Psoas muscle (tissue), 8 donors: ENCODE measurements around the gene MRPL32. TPM values are rescaled to one million over a fixed set of nuclear protein-coding genes. Genes with fewer than 3 reads are reported as not detected.

Source experiments
- ATAC-seq, 4 donors: fragments of 200-7000 bp; cut with Tn5 transposase; one replicate each; pipeline ENCODE4 v1.9.1; 2020; ENCODE audit warnings: moderate library complexity in 3 of 4, mild to moderate bottlenecking in 2 of 4
- DNase-seq, 2 donors: peaks; one replicate each; pipeline ENCODE4 v3.0.0-alpha.2; 2020
- H3K27ac ChIP-seq: fragments of 200-600 bp; one replicate; pipeline ENCODE4 v1.8.0; 2022
- H3K27me3 ChIP-seq, 3 donors: fragments of 200-600 bp in 1 of 3; one replicate each; pipeline versions ENCODE4 v1.6.1 to v1.8.0; 2013 to 2022; ENCODE audit warnings: low read length in 2 of 3, mild to moderate bottlenecking in 2 of 3, moderate library complexity in 1 of 3; ENCODE audit not compliant: insufficient read depth in 3 of 3
- H3K36me3 ChIP-seq, 2 donors: fragments of 200-600 bp in 1 of 2; one replicate each; pipeline versions ENCODE4 v1.6.1 to v1.8.0; 2013 to 2022; ENCODE audit warnings: low read depth in 1 of 2, mild to moderate bottlenecking in 1 of 2, moderate library complexity in 1 of 2; ENCODE audit not compliant: insufficient read depth in 1 of 2
- H3K4me1 ChIP-seq: fragments of 200-600 bp; one replicate; pipeline ENCODE4 v1.8.0; 2022
- H3K4me3 ChIP-seq: fragments of 200-600 bp; one replicate; pipeline ENCODE4 v1.8.0; 2022; ENCODE audit warnings: mild to moderate bottlenecking
- H3K9me3 ChIP-seq: fragments of 200-600 bp; one replicate; pipeline ENCODE4 v1.8.0; 2022
- WGBS, 3 donors: extraction: QIAGEN DNeasy Blood & Tissue Kit; methylation state at CpG; one replicate each; pipeline versions ENCODE4 v1.1.6 to v1.1.7; 2013; 5-methylcytosine and 5-hydroxymethylcytosine counted together
- intact Hi-C, 2 donors: fragments of 100-400 bp; cut with DNase I; formaldehyde crosslinking; loops; one replicate each; pipeline versions ENCODE4 v1.11.0 to v1.14.2; 2022
- polyA plus RNA-seq, 3 donors: library from polyadenylated mRNA; stranded (reverse); fragments of 200-250 nt; gene quantifications; one replicate each; pipeline ENCODE4 v1.2.3, GENCODE V29; 2013
- total RNA-seq, 4 donors: library from RNA; stranded (reverse); fragmentation: NEBNext Ultra II Directional in 2 of 4; extraction: Animal tissue kit (Norgen Biotek cat#: 25700) in 2 of 4; gene quantifications; one replicate each; pipeline versions ENCODE4 v1.2.1 to v1.2.4, GENCODE V29; 2021 to 2023
- TF ChIP-seq, protein P1 (sequence below): fragments of 200-600 bp; IDR thresholded peaks from one replicate; pipeline ENCODE4 v1.8.0; 2022; ENCODE audit warnings: antibody characterized with exemption
- donor health status: healthy with polysubstance abuse.
- donor health status: DM: no; HTN: no; CAD: no; lungs with moderate emphysema.
- donor health status: Bipolar disorder and iron deficiency.
- donor health status: healthy.
- donor health status: DM: yes; HTN: yes; CAD: no.
- donor health status: DM: no; HTN: no; CAD: no.
- donor health status: DM: no; HTN: no; CAD: no.
- donor health status: DM: yes; HTN: yes; CAD: no.

The MRPL32 gene
- total and polyA plus RNA-seq, 7 donors, result 34.3 to 133 (median 51.7) TPM

DNA sequence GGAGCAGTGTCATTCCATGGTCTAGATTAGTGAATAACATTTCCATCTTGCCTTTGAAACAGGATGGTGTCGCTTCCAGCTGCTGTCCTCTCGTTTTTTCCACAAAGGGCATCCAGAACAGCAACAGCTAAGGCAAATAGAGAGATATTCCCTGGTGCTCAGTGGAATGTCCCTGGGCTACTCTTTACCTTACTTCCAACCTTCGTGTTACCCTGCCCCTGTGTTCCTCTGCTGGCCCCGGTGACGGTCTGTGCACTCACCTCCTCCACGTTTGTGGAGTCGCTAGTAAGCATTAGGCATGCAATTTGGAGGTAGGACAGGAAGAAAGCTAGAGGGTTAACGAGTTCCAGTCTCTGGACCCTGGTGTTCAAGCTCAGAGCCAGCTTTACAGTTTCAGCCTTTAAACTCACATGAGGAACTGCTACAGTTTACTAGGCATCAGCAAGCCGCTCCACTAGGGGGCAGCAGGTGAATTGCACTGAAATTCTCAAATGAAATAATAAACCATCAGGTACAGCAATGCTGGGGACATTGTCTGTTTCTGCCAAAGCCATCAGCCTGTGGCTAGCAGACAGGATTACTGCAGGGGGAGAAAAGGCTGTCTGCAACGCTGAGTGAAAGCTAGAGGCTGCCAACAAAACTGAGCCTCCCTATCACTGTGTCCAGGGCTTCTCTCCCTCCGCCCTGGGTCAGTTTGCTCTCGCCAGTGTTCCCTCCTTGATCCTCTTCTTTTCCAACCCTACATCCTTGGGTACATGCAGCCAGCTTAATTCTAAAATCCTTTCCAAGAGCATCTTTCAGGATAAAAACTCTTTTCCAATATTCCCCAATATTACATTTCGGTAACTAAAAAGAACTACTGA, 9.0 kb downstream of the MRPL32 start:
- ATAC-seq (peak; percentile 51 to 81 (median 60)), DNase-seq (peak; percentile 74 to 79)
- Histone ChIP-seq H3K27ac (no peak overlapping the region), H3K9me3 (no peaks in the 10 kb centered on the region), H3K36me3 (peaks cover 4 to 45% of the 10 kb centered on the region in 2 donors), H3K27me3 (no peaks in the 10 kb centered on the region), H3K4me1 (no peaks in the 10 kb centered on the region), H3K4me3 (no peak overlapping the region)
- intact Hi-C loops, result loop anchor here (2.0 to 10.0 kb wide), 5 partner anchors 320 to 894 kb away; no protein-coding TSS in a partner anchor
- 54 to 59% (median 55%) methylated on average over 13 of the region's 13 CpGs for WGBS, 3 donors
- TF ChIP-seq, protein P1, sequence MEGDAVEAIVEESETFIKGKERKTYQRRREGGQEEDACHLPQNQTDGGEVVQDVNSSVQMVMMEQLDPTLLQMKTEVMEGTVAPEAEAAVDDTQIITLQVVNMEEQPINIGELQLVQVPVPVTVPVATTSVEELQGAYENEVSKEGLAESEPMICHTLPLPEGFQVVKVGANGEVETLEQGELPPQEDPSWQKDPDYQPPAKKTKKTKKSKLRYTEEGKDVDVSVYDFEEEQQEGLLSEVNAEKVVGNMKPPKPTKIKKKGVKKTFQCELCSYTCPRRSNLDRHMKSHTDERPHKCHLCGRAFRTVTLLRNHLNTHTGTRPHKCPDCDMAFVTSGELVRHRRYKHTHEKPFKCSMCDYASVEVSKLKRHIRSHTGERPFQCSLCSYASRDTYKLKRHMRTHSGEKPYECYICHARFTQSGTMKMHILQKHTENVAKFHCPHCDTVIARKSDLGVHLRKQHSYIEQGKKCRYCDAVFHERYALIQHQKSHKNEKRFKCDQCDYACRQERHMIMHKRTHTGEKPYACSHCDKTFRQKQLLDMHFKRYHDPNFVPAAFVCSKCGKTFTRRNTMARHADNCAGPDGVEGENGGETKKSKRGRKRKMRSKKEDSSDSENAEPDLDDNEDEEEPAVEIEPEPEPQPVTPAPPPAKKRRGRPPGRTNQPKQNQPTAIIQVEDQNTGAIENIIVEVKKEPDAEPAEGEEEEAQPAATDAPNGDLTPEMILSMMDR, result peak; percentile 78

DNA sequence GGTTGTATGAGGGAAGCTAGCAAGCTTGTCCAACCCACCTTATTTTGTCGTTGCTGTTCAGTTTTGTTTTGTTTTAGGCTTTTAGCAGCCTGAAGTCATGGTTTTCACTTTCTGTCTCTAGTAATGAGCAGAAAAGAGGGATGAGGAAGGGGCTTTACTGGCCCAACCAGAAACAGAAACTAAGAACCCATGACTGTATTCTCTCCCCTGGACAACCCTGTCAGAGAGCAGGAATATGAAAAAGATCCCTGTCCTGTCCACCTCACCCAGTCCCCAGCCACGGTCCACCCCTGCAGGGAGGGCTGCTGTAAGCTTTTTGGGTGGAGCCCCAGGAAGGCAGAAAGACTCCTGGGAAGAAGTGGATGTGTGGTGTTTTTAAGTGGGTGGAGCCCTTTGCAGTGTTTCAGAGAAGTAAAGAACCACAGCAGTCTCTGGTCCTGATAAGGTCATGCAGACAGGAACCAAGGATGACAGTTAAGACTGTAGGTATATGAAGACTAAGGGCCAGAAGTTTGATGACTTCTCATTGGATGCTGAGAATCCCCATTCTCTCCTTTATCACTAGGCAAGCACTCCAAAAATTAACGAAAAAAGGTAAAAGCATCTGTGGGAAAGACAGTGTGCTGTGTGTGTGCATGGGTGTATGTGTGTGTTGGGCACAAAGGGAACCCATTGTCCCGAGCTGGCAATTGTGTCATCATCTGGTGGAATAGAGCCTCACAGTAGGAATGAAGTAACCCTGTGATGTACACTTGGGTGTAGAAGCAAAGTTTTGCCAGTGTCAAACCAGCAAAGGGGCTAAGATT, 13.8 kb downstream of the MRPL32 start:
- no peak for DNase-seq
- H3K36me3 ChIP-seq, result no peaks in the 10 kb centered on the region
- no peaks in the 10 kb centered on the region for H3K27me3 ChIP-seq
- no peaks in the 10 kb centered on the region for H3K9me3 ChIP-seq
- no peak overlapping the region for H3K27ac ChIP-seq
- TF ChIP-seq, protein P1, result no peak
- 20 to 26% (median 23%) methylated on average over 4 of the region's 4 CpGs for WGBS, 3 donors
- no peaks in the 10 kb centered on the region for H3K4me1 ChIP-seq
- no peak overlapping the region for H3K4me3 ChIP-seq
- no peak for ATAC-seq
- intact Hi-C loops, result loop anchor here in 1 of 2 donors (10.0 kb wide), 2 partner anchors 509 to 889 kb away; no protein-coding TSS in a partner anchor

DNA sequence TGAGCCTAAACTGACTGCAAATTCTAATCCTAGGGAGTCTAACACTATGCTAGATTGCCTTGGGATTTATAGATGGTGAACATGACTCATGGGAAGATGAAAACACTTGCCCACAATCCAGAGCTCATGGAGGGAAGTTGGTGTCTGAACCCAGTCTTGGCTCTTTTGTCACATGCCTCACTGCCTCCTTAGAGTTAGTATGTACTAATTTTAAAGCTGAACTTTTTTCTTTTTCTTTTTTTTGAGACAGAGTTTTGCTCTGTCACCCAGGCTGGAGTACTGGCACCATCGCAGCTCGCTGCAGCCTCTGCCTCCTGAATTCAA, 14.4 kb downstream of the MRPL32 start:
- ATAC-seq (no peak), DNase-seq (no peak)
- intact Hi-C loops, result loop anchor here in 1 of 2 donors (10.0 kb wide), 2 partner anchors 508 to 888 kb away; no protein-coding TSS in a partner anchor
- WGBS, 3 donors, result 95 to 97% (median 97%) methylated on average over 2 of the region's 2 CpGs
- H3K27me3 ChIP-seq, result no peaks in the 10 kb centered on the region
- no peak overlapping the region for H3K4me3 ChIP-seq
- no peaks in the 10 kb centered on the region for H3K36me3 ChIP-seq
- no peaks in the 10 kb centered on the region for H3K9me3 ChIP-seq
- TF ChIP-seq, protein P1, result no peak
- no peaks in the 10 kb centered on the region for H3K4me1 ChIP-seq
- no peak overlapping the region for H3K27ac ChIP-seq

GRCh38 chr7:42947521-42947920, 15.3 kb downstream of the MRPL32 start:
- no peak for ATAC-seq
- Histone ChIP-seq H3K4me3 (no peak overlapping the region), H3K27me3 (no peaks in the 10 kb centered on the region), H3K4me1 (no peaks in the 10 kb centered on the region), H3K36me3 (no peaks in the 10 kb centered on the region), H3K9me3 (no peaks in the 10 kb centered on the region), H3K27ac (no peak overlapping the region)
- TF ChIP-seq, protein P1, result no peak
- WGBS, 3 donors, result 55 to 69% (median 65%) methylated on average over 2 of the region's 2 CpGs
- no peak for DNase-seq
- intact Hi-C loops, result loop anchor here in 1 of 2 donors (10.0 kb wide), 2 partner anchors 507 to 887 kb away; no protein-coding TSS in a partner anchor
